Keratinocyte (primary cell): ENCODE results near the gene PCNT. TPM values are rescaled to one million over a fixed set of nuclear protein-coding genes. Genes with fewer than 3 reads are reported as not detected.

ENCODE experiments used
- DNase-seq: peaks from one replicate; pipeline ENCODE4 v3.0.0-alpha.2; 2011; ENCODE audit warnings: low read depth, missing footprints, low spot score
- FAIRE-seq: peaks from 2 replicates; lab custom pipeline; 2011; peaks lifted over from hg19 to GRCh38; lab: Jason Lieb, UNC
- H2AFZ ChIP-seq: 2 replicates; pipeline ENCODE4 v1.6.0; 2012; ENCODE audit warnings: low read length, control low read depth, inconsistent platforms; ENCODE audit not compliant: control insufficient read depth
- H3K27ac ChIP-seq: 2 replicates; pipeline ENCODE4 v1.5.1; 2011; ENCODE audit warnings: low read length; ENCODE audit not compliant: control insufficient read depth, insufficient read depth
- H3K27me3 ChIP-seq: 3 replicates; pipeline ENCODE4 v1.6.0; 2011; ENCODE audit warnings: low read length; ENCODE audit not compliant: control insufficient read depth, insufficient read depth; ENCODE audit errors: extremely low read depth
- H3K36me3 ChIP-seq, 2 experiments: 2 replicates in 1 of 2; 3 replicates in 1 of 2; pipeline ENCODE4 v1.5.1; 2011; ENCODE audit warnings: low read length in 2 of 2, mild to moderate bottlenecking in 1 of 2; ENCODE audit not compliant: control insufficient read depth in 2 of 2, insufficient read depth in 2 of 2; ENCODE audit errors: extremely low read depth in 1 of 2
- H3K4me1 ChIP-seq: 3 replicates; pipeline ENCODE4 v1.5.1; 2011; ENCODE audit warnings: low read length; ENCODE audit not compliant: control insufficient read depth, insufficient read depth; ENCODE audit errors: extremely low read depth
- H3K4me2 ChIP-seq: 3 replicates; pipeline ENCODE4 v1.6.0; 2011; ENCODE audit warnings: low read depth, low read length; ENCODE audit not compliant: control insufficient read depth, insufficient read depth; ENCODE audit errors: extremely low read depth
- H3K4me3 ChIP-seq, 3 experiments: fragments of 200-600 bp in 1 of 3; sonication (generic) in 1 of 3; 2 replicates in 2 of 3; 3 replicates in 1 of 3; pipeline ENCODE4 v1.5.1; 2011 to 2016; ENCODE audit warnings: low read length in 3 of 3, mild to moderate bottlenecking in 3 of 3, control low read depth in 2 of 3, inconsistent platforms in 1 of 3, low read depth in 1 of 3, mixed read lengths in 1 of 3, mixed run types in 1 of 3, moderate library complexity in 1 of 3; ENCODE audit not compliant: control insufficient read depth in 2 of 3, insufficient read depth in 2 of 3; ENCODE audit errors: extremely low read depth in 1 of 3
- H3K79me2 ChIP-seq: 2 replicates; pipeline ENCODE4 v1.6.0; 2012; ENCODE audit warnings: low read length; ENCODE audit not compliant: control insufficient read depth, insufficient read depth
- H3K9ac ChIP-seq: 3 replicates; pipeline ENCODE4 v1.6.0; 2011; ENCODE audit warnings: low read length; ENCODE audit not compliant: control insufficient read depth, insufficient read depth; ENCODE audit errors: extremely low read depth
- H3K9me1 ChIP-seq: 3 replicates; pipeline ENCODE4 v1.6.0; 2011; ENCODE audit warnings: low read length; ENCODE audit not compliant: control insufficient read depth, insufficient read depth; ENCODE audit errors: extremely low read depth
- H3K9me3 ChIP-seq: 2 replicates; pipeline ENCODE4 v1.5.1; 2012; ENCODE audit warnings: low read depth, low read length; ENCODE audit not compliant: control insufficient read depth
- H4K20me1 ChIP-seq: 3 replicates; pipeline ENCODE4 v1.6.0; 2011; ENCODE audit warnings: low read length; ENCODE audit not compliant: control insufficient read depth, insufficient read depth; ENCODE audit errors: extremely low read depth
- CTCF ChIP-seq, 3 experiments: IDR thresholded peaks in 1 of 3; conservative IDR thresholded peaks in 1 of 3; optimal IDR thresholded peaks in 1 of 3; 2 replicates in 2 of 3; 3 replicates in 1 of 3; pipeline versions ENCODE3 to v1.5.1; 2011; ENCODE audit warnings: low read length in 3 of 3, mild to moderate bottlenecking in 3 of 3, moderate library complexity in 2 of 3, control low read depth in 1 of 3, inconsistent platforms in 1 of 3; ENCODE audit not compliant: insufficient read depth in 2 of 3; ENCODE audit errors: extremely low read depth in 1 of 3
- EZH2 ChIP-seq: IDR thresholded peaks from one replicate; pipeline ENCODE4 v1.6.1; 2012; ENCODE audit warnings: inconsistent platforms, mild to moderate bottlenecking, low read length, moderate library complexity
- dilution Hi-C: fragments of 300-500 bp; cut with MboI; formaldehyde crosslinking; loops from one replicate; pipeline ENCODE4 v1.7.0; 2020; ENCODE audit warnings: low sequenced_read_pairs; ENCODE audit not compliant: extremely low pct_ligation_motif_present
- polyA plus RNA-seq, 5 experiments: library from polyadenylated mRNA; depleted of rRNA in 3 of 5; stranded (reverse) in 3 of 5; stranded (forward) in 1 of 5; unstranded in 1 of 5; fragments of >200 nt; gene quantifications; 1 replicate in 1 of 5; 2 replicates in 3 of 5; 3 replicates in 1 of 5; pipeline versions ENCODE4 v1.2.1 to v1.2.3, GENCODE V29; 2011 to 2012; ENCODE audit warnings: missing spikeins in 2 of 5, low read depth in 1 of 5, low replicate concordance in 1 of 5

PCNT gene
- polyA plus RNA-seq, 1 donor (not counting 4 experiments of a cell fraction or from before 2014, with no cell fraction given), result 9.8 TPM

- no peaks in the 10 kb centered on the region for H3K9me3 ChIP-seq
- peak overlapping the region; percentile 96 for H3K27ac ChIP-seq
- H3K9me1 ChIP-seq, result peaks cover 2% of the 10 kb centered on the region
- peaks cover 4 to 7% of the 10 kb centered on the region in 2 experiments for H3K36me3 ChIP-seq
- H3K4me3 ChIP-seq, result peak overlapping the region; percentile 63 to 90 (median 80)
- DNase-seq, result no peak
- no peaks in the 10 kb centered on the region for H3K27me3 ChIP-seq
- H3K4me1 ChIP-seq, result peaks cover 36% of the 10 kb centered on the region
- TF ChIP-seq CTCF (optimal IDR thresholded peaks at IDR 0.05 in 1 of 3, IDR thresholded peaks at IDR 0.05 in 1 of 3, conservative IDR thresholded peaks at IDR 0.05 in 1 of 3; ENCODE audit: extremely low read depth in 1 of 3, insufficient read depth in 2 of 3, low read length in 3 of 3) (no peak), EZH2 (no peak)
- no peak for FAIRE-seq
- H3K79me2 ChIP-seq, result peaks cover 61% of the 10 kb centered on the region
- dilution Hi-C loops, result no loop called here
- H3K9ac ChIP-seq, result peak overlapping the region; percentile 97
- peak overlapping the region; percentile 61 for H2AFZ ChIP-seq
- H3K4me2 ChIP-seq, result peak overlapping the region; percentile 100
- peaks cover 4% of the 10 kb centered on the region for H4K20me1 ChIP-seq
Observed at GRCh38 chr21:46457801-46458314, 133.9 kb downstream of the PCNT start.

GRCh38 chr21:46458315-46459023 is 134.5 kb downstream of the PCNT start, which contains the start of gene DIP2A:
DIP2A (plus strand) TSS chr21:46458891; CDS start chr21:46459132, 241 bp downstream.
- H3K79me2 ChIP-seq, result peaks cover 61% of the 10 kb centered on the region
- H4K20me1 ChIP-seq, result peaks cover 4% of the 10 kb centered on the region
- peak within 1 kb of the TSS; percentile 96 for H3K27ac ChIP-seq
- H3K9me1 ChIP-seq, result peaks cover 2% of the 10 kb centered on the region
- H3K36me3 ChIP-seq, result peaks cover 3 to 4% of the 10 kb centered on the region in 2 experiments
- peak within 1 kb of the TSS; percentile 69 for H2AFZ ChIP-seq
- FAIRE-seq, result no peak
- H3K4me2 ChIP-seq, result peak within 1 kb of the TSS; percentile 100
- peak; percentile 78 for DNase-seq
- dilution Hi-C loops, result no loop called here
- peak within 1 kb of the TSS; percentile 75 to 90 (median 80) for H3K4me3 ChIP-seq
- no peaks in the 10 kb centered on the region for H3K27me3 ChIP-seq
- TF ChIP-seq EZH2 (no peak), CTCF (optimal IDR thresholded peaks at IDR 0.05 in 1 of 3, IDR thresholded peaks at IDR 0.05 in 1 of 3, conservative IDR thresholded peaks at IDR 0.05 in 1 of 3; ENCODE audit: extremely low read depth in 1 of 3, insufficient read depth in 2 of 3, low read length in 3 of 3) (no peak)
- peak within 1 kb of the TSS; percentile 97 for H3K9ac ChIP-seq
- peaks cover 36% of the 10 kb centered on the region for H3K4me1 ChIP-seq
- H3K9me3 ChIP-seq, result no peaks in the 10 kb centered on the region
